Mesenteric fat pad (tissue), 1 donor: ENCODE data around the gene CCDC80. TPM values are rescaled to one million over a fixed set of nuclear protein-coding genes. Genes with fewer than 3 reads are reported as not detected.
"Not testable (repeated sequence)": the region's sequence is repeated elsewhere in the genome, so short reads cannot be mapped to it uniquely, and the experiment has no call there.

ENCODE experiments used
- DNase-seq: peaks from one replicate; pipeline ENCODE4 v3.0.0-alpha.2; 2020; ENCODE audit warnings: low spot score
- long read RNA-seq: library from polyadenylated mRNA; unstranded; transcript quantifications from one replicate; pipeline ENCODE4 v2.0.0, GENCODE V29; 2020
- total RNA-seq: library from RNA; stranded (reverse); fragmentation: NEBNext Ultra II Directional; extraction: Animal tissue kit (Norgen Biotek cat#: 25700); gene quantifications from one replicate; pipeline ENCODE4 v1.2.1, GENCODE V29; 2021
- donor health status: DM: yes; HTN: yes; CAD: no.

CCDC80 gene
- 426 TPM for total RNA-seq
- long read RNA-seq, full-length matches to known transcripts, result 19 of 1,176 reads
- long read RNA-seq, partial matches to known transcripts, result 873 of 1,176 reads
- long read RNA-seq, other reads (novel, unspliced or antisense), result 284 of 1,176 reads

- DNase-seq, result no peak
Measured at GRCh38 chr3:112640930-112641801, at the start of gene CCDC80. CCDC80 (minus strand) TSS chr3:112641143; CDS start chr3:112639905, 1,238 bp downstream.

DNA sequence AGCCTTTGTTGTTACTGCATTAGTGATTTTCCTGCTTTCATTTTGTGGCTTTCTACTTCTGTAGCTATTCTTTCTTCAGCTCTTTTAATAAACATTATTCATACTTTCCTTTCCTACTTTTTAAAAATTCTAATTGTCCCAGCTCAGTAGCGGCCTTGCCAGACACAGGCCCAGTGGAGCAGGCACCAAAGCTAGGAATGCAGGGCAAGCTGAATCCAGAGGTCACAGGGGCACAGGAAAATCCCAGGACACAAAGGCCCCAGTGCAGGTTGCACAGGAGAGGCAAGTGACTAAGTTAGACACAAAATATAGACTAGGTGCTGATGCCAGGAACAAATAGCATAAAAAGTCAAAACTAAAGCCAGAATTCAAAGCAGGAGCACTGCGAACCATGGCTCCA, 49.0 kb upstream of the CCDC80 start:
- DNase-seq, result no peak

DNA sequence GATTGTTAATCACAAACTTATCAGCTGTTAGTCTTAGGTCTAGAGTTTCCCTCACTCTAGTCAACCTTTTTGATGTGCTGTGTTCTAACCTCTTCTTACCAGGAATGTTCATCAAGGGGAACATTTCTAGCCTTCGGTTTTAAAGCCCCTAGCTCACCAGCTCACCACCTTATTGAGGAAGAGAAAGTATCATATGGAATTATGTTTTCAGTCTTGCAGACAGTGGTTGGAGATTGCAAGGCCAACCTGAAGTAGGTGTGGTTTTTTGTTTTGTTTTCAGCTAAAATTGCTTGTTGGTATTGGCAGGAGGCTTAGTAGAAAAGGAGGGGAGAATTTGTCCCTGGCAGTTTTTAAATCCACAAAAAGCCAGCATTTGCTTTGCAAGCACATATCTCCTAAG, 48.4 kb upstream of the CCDC80 start:
- no peak for DNase-seq

- no peak for DNase-seq
Measured at GRCh38 chr3:112688819-112689218, 47.9 kb upstream of the CCDC80 start.

- DNase-seq, result no peak
Measured at GRCh38 chr3:112688085-112688769, 47.3 kb upstream of the CCDC80 start.

GRCh38 chr3:112687616-112688015, 46.7 kb upstream of the CCDC80 start:
- DNase-seq, result no peak

GRCh38 chr3:112687211-112687610, 46.3 kb upstream of the CCDC80 start:
- no peak for DNase-seq

DNA sequence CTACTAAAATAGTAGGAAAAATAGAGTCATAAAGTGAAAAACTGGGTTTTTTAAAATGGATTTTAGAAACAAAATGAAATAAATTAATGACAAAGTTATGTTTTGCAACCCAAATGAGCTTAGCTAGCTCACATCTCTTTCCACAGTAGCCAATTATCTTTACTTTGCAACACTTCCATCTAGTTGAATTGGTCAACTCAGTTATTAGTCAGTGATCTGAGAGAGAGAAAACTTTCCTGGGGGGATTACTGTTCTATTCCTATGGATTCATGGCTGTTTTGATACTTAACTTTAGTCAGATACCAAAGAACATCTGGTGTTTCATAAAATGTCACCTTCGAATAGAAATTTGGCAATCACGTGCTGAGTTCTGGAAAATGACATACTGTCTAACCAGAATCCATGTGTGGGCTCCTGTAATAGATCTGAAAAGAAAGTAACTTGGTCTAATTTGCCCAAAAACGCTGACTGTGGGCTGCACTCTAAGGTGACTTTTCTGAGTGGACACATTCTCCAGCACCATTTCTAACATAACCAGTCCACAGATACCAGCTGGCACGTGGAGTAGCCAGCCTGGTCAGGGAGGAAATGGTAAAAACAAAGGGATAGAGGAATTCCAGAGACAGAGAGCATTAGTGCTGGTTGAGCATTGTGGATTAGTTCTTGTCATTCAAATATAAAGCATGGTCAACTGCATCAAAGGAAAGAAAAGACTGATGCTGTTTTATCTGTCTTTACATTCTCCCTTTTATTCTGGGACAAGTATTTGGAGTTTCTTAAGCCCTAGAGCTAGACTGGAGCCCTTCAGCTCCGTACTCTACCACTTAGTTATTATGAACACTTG, 45.2 kb upstream of the CCDC80 start:
- no peak for DNase-seq

- DNase-seq, result no peak
Measured at GRCh38 chr3:112685420-112685819, 44.5 kb upstream of the CCDC80 start.

- no peak for DNase-seq
Measured at GRCh38 chr3:112682361-112682760, 41.4 kb upstream of the CCDC80 start.

GRCh38 chr3:112681822-112682325, 40.9 kb upstream of the CCDC80 start:
- DNase-seq, result no peak

GRCh38 chr3:112676659-112677234, 35.8 kb upstream of the CCDC80 start:
- DNase-seq, result no peak

DNA sequence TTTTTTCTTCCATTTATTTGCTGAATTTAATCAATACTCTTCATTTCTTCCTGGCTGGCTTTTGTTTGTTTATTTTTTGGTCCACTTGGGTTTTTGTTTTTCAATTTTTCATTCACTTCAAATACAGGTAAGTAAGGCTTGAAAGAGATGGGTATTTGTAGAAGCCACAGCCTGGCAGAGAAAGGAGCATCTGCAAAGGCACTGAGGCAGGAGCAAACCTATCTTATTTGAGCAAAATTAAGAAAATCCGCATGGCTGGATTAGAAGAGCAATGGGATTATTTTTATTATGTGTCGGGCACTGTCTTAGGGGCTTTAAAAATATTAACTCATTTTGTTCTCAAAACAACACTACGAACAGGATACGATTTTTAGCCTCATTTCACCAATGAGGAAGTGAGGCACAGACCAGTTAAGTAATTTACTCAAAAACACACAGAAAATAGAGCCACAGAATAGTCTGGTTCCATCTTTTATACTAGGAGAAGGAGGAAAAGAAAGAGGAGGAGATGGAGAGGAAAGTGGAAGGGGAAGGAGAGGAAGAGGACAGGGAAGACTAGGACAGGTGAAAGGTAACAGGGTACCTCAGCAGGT, 35.1 kb upstream of the CCDC80 start:
- no peak for DNase-seq

DNA sequence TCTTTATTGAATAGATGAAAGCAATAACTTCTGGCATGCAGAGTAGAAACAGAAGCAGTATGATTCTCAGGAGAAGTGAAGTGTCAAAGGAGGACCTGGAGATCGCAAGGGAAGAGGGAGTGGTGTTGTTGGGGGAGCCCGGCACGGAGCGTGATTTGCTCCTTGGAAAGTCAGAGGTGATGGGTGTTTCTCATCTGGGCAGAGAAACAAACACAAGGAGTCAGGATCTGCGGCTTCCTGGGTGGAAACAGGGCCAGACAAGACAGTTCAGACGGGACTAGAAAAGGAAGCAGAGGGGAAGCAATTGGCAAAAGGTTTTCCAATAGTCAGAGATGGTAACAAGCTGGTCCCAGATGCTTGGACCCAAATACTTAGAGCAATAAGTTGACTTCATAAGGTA, 34.4 kb upstream of the CCDC80 start:
- no peak for DNase-seq

DNA sequence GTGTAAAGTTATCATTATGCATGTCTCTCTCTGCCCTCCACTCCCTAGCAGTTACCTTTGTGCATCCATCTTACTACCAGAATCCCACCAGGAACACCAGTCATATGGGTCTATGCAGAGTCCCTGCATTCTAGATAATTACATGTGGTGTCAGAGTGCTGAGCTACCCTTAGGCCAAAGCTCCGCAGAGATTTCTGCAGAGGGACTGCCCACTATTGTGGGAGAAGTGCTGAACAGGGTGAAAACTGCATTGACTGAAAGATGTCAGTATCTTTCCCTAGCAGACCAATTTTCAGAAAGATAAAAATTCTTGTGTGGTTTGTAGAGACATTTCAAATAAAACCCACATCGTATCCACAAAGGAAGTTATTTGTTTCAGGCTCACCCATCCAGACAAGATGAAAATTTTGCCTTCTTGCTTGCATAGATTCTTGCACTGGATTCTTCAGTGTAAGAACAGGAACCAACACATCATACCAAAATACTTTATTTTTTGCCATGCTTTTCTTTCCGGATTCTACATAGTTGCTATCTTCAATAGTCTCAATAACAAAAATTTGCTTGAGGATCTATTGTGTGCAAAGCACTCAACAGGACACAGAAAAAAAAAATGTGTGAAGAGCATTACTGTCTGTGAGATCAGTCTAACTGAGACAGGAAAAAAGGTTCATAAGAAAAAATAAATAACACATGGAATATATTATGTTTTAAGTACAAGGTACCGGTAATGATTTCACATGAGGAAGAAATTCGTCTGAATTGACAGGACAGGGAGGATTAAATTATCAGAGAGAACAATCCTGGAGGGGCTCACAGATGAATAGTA, 32.0 kb upstream of the CCDC80 start:
- DNase-seq, result no peak

DNA sequence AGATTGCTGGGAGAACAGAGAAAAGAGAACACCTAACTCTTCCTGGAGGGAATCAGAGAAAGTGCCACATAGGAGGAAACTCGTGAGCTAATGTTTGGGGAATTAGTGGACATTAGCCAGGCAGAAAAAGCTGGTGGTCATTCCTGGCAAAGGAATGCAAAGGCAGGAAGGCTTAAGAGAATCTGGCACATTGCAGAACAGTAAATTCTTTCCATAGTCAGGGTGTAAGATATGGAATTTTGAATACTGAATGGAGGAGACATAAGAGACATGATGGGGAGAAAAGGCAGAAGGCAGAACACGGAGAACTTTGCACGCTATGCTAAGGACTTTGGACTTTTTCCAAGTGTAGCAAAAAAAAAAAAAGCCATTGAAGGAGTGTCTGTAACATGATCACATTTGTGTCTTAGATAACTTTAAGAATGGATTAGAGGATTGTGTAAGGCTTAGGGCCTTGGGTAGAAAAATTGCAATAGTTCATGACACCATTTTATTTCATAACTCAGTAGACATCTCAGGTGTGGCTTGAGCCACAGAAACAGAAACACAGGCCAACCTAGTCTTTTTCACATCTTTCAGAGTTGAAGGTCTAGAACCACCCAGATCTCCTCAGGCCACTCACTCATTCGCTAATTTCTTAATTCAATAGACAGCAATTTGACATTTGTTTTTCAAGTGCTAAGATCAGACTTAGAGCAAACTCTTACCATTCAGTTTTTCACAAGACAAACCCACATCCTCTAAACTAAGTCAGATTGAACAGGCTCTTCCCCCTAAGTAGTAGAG, 31.2 kb upstream of the CCDC80 start:
- no peak for DNase-seq

- no peak for DNase-seq
Measured at GRCh38 chr3:112670824-112671223, 29.9 kb upstream of the CCDC80 start.

- no peak for DNase-seq
Measured at GRCh38 chr3:112667599-112667998, 26.7 kb upstream of the CCDC80 start.

DNA sequence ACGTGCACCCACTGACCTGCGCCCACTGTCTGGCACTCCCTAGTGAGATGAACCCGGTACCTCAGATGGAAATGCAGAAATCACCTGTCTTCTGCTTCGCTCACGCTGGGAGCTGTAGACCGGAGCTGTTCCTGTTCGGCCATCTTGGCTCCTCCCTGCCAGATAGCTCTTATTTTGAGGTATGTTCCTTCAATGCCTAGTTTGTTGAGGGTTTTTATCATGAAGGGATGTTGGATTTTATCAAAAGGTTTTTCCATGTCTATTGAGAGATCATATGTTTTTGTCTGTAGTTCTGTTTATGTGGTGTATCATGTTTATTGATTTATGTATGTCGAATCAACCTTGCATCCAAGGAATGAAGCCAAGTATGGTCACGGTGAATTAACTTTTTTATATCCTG, 24.1 kb upstream of the CCDC80 start:
- DNase-seq, result not testable (repeated sequence)
